Nephron progenitor cell (in vitro differentiated cells): Measurements from ENCODE around the gene KIF18A.
"Not testable (repeated sequence)": the region's sequence is repeated elsewhere in the genome, so short reads cannot be mapped to it uniquely, and the experiment has no call there.

ENCODE experiments used
- DNase-seq: peaks from one replicate; pipeline ENCODE4 v3.0.0; 2021
- H3K27ac Mint-ChIP-seq: 2 replicates; pipeline ENCODE4 v1.8.0; 2021; ENCODE audit warnings: mild to moderate bottlenecking, moderate library complexity, mixed read lengths
- H3K27me3 Mint-ChIP-seq: 2 replicates; pipeline ENCODE4 v1.8.0; 2021; ENCODE audit warnings: mild to moderate bottlenecking, low read depth, mixed read lengths; ENCODE audit not compliant: poor library complexity
- H3K36me3 Mint-ChIP-seq: 2 replicates; pipeline ENCODE4 v1.8.0; 2021; ENCODE audit warnings: low read depth, mixed read lengths
- H3K4me1 Mint-ChIP-seq: 2 replicates; pipeline ENCODE4 v1.8.0; 2021; ENCODE audit warnings: mixed read lengths
- H3K4me3 Mint-ChIP-seq: 2 replicates; pipeline ENCODE4 v1.8.0; 2021; ENCODE audit warnings: mild to moderate bottlenecking, moderate library complexity, mixed read lengths
- H3K9me3 Mint-ChIP-seq: 2 replicates; pipeline ENCODE4 v1.8.0; 2021; ENCODE audit warnings: mild to moderate bottlenecking, moderate library complexity, mixed read lengths
- TF ChIP-seq, protein P1 (sequence below): fragments of 200-600 bp; sonication (generic); IDR thresholded peaks from 2 replicates; pipeline ENCODE4 v1.5.0; 2021; ENCODE audit warnings: antibody characterized with exemption

Gene KIF18A

DNA sequence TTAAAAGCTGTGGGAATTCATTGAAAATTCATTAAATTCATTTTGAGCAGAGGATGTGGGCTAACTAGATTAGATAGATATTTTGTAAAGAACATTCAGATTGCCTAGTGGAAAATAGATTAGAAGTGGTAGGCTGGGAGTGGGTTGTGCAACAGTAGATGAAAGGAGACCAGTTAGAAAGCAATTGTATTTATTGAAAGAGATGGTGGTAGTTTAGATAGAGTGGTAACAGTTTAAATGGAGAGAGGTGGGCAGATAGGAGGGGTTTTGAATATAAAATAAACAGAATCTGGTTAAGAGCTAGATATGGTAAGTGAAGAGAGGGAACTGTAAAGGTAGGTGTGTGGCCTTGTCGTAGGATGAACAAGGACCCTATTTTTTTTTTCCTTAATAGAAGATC lies 34.8 kb upstream of the KIF18A start:
- no peaks in the 10 kb centered on the region for H3K4me1 Mint-ChIP-seq
- peaks cover 37% of the 10 kb centered on the region for H3K36me3 Mint-ChIP-seq
- H3K27ac Mint-ChIP-seq: no peak overlapping the region
- peaks cover 37% of the 10 kb centered on the region for H3K9me3 Mint-ChIP-seq
- no peaks in the 10 kb centered on the region for H3K27me3 Mint-ChIP-seq
- H3K4me3 Mint-ChIP-seq: no peak overlapping the region
- no peak for DNase-seq
- TF ChIP-seq, protein P1, sequence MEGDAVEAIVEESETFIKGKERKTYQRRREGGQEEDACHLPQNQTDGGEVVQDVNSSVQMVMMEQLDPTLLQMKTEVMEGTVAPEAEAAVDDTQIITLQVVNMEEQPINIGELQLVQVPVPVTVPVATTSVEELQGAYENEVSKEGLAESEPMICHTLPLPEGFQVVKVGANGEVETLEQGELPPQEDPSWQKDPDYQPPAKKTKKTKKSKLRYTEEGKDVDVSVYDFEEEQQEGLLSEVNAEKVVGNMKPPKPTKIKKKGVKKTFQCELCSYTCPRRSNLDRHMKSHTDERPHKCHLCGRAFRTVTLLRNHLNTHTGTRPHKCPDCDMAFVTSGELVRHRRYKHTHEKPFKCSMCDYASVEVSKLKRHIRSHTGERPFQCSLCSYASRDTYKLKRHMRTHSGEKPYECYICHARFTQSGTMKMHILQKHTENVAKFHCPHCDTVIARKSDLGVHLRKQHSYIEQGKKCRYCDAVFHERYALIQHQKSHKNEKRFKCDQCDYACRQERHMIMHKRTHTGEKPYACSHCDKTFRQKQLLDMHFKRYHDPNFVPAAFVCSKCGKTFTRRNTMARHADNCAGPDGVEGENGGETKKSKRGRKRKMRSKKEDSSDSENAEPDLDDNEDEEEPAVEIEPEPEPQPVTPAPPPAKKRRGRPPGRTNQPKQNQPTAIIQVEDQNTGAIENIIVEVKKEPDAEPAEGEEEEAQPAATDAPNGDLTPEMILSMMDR: no peak

DNA sequence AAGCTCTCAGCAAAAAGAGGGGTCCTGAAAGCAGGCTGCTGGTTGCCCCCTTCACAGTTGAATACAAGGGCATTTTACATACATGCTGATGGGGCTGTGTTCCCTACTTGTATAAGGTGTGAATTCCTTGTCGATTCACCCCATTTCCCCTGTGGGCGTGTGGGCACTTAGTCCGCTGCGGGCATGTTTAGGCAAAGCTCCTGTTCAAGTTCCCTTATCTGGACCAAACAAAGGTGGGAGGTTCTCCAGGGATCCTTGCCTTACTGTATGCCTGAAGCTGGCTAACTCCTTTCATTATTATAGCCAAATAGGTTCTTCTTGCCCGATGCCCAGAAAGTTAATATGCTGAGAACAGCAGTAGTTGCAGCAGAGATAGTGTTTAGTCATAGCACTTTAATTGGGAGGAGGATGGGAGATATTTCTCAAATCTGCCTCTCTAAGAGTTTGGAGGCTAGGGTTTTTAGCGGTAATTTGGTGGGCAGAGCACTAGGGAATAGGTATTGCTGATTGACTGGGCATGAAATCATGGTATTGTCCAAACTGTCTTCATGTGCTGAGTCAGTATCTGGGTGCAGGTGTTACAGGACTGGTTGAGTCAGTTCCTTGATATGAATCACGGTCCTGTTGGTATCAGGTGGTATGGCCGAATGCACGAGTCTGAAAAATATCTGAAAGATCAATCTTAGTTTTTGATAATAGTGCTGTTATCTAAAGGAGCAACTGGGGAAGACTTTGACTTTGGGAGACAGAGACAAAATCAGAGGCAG lies 32.9 kb upstream of the KIF18A start:
- no peaks in the 10 kb centered on the region for H3K4me1 Mint-ChIP-seq
- H3K9me3 Mint-ChIP-seq: peaks cover 54% of the 10 kb centered on the region
- TF ChIP-seq, protein P1: no peak
- H3K4me3 Mint-ChIP-seq: no peak overlapping the region
- no peak overlapping the region for H3K27ac Mint-ChIP-seq
- H3K27me3 Mint-ChIP-seq: peaks cover 5% of the 10 kb centered on the region
- peaks cover 55% of the 10 kb centered on the region for H3K36me3 Mint-ChIP-seq
- no peak for DNase-seq

DNA sequence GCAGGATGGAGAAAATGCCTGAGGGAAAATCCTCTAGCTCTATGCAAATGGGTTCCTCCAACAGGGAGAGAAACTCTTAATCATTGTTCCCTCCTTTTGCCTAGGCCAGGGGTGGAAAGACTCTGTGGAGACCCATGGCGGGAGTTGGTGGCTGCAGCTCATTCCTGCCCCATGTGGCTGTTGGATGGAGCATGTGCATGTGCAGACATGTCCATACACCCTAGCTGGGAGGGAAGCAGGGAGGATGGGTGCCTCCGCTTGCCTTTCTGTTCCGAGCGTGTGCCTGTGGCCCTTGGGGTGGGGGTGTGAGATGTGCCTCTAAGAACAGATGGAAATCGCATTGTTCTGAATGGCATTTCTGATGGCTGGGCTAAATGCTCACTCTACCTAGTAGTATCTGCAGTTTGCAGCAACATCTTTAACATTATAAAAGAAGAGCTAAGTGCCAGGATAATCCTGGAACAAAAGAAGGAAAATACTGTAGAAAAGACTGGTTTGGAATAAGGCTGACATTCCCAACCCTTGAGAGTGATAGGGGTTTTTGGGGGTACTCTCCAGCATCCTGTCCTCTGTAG lies 32.0 kb upstream of the KIF18A start:
- DNase-seq: no peak
- H3K4me3 Mint-ChIP-seq: no peak overlapping the region
- TF ChIP-seq, protein P1: no peak
- no peaks in the 10 kb centered on the region for H3K4me1 Mint-ChIP-seq
- peaks cover 63% of the 10 kb centered on the region for H3K9me3 Mint-ChIP-seq
- H3K36me3 Mint-ChIP-seq: peaks cover 65% of the 10 kb centered on the region
- no peak overlapping the region for H3K27ac Mint-ChIP-seq
- peaks cover 5% of the 10 kb centered on the region for H3K27me3 Mint-ChIP-seq

DNA sequence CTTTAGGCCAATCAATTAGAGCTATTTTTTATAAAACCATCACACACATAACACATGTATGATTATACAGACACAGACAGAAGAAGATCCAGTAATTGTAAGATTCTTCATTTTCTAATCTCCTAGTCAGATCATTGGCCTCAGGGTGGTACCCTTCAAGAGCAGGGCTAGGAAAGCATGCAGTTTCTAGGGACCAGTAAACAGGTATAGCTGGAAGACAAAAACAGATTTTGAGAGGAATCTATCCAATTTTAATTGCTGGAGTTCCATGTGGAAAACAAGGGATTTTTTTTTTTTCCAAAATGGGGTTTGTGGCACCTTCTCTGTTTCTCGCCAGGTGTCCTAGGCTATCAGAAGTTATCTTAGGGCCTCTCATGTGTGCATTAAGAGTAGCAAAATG lies 29.9 kb upstream of the KIF18A start:
- H3K4me1 Mint-ChIP-seq: no peaks in the 10 kb centered on the region
- peaks cover 86% of the 10 kb centered on the region for H3K36me3 Mint-ChIP-seq
- no peak for DNase-seq
- peaks cover 83% of the 10 kb centered on the region for H3K9me3 Mint-ChIP-seq
- TF ChIP-seq, protein P1: no peak
- H3K27me3 Mint-ChIP-seq: peaks cover 5% of the 10 kb centered on the region
- H3K4me3 Mint-ChIP-seq: no peak overlapping the region
- H3K27ac Mint-ChIP-seq: no peak overlapping the region

DNA sequence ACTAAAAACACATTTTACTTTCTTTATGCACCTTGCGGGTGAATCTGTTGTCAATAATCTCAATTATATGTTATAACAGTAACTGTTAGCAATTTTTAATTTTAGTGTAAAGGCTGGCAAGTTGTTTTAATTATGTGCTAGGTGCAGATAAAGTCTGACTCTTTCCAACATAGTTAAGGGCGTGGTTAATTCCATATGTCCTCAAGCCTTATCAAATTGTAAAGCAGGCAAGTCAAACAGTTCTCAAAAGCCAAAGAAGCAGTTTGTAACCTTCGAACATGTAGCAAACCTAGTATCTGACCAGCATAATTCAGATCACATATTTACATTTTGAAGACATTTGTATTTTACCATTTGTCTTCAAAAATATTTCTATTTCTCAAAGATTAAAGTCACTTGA lies 29.4 kb upstream of the KIF18A start:
- Mint-ChIP-seq H3K27ac (no peak overlapping the region), H3K36me3 (peaks cover 90% of the 10 kb centered on the region), H3K4me1 (no peaks in the 10 kb centered on the region), H3K27me3 (peaks cover 5% of the 10 kb centered on the region), H3K4me3 (no peak overlapping the region), H3K9me3 (peaks cover 83% of the 10 kb centered on the region)
- no peak for DNase-seq
- TF ChIP-seq, protein P1: no peak

DNA sequence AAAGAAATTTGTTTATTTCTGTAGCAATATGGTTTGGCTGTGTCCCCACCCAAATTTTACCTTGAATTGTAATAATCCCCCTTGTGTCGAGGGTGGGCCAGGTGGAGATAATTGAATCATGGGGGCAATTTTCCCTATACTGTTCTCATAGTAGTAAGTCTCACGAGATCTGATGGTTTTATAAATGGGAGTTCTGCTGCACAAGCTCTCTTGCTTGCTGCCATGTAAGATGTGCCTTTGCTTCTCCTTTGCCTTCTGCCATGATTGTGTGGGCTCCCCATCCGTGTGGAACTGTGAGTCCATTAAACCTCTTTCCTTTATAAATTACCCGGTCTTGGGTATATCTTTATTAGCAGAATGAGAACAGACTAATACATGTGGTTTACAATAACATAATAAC lies 28.2 kb upstream of the KIF18A start:
- not testable (repeated sequence) for H3K4me3 Mint-ChIP-seq, DNase-seq, H3K27me3 Mint-ChIP-seq, H3K27ac Mint-ChIP-seq, H3K4me1 Mint-ChIP-seq
- H3K9me3 Mint-ChIP-seq: peaks cover 81% of the 10 kb centered on the region
- H3K36me3 Mint-ChIP-seq: peaks cover 96% of the 10 kb centered on the region
